Anterior cingulate cortex (tissue), 58 donors: ENCODE measurements around the gene LDAH.

Experiments used
- DNase-seq, 58 donors: peaks; one replicate each; lab custom pipeline; 2025; lab: John Stamatoyannopoulos, UW

LDAH gene

DNA sequence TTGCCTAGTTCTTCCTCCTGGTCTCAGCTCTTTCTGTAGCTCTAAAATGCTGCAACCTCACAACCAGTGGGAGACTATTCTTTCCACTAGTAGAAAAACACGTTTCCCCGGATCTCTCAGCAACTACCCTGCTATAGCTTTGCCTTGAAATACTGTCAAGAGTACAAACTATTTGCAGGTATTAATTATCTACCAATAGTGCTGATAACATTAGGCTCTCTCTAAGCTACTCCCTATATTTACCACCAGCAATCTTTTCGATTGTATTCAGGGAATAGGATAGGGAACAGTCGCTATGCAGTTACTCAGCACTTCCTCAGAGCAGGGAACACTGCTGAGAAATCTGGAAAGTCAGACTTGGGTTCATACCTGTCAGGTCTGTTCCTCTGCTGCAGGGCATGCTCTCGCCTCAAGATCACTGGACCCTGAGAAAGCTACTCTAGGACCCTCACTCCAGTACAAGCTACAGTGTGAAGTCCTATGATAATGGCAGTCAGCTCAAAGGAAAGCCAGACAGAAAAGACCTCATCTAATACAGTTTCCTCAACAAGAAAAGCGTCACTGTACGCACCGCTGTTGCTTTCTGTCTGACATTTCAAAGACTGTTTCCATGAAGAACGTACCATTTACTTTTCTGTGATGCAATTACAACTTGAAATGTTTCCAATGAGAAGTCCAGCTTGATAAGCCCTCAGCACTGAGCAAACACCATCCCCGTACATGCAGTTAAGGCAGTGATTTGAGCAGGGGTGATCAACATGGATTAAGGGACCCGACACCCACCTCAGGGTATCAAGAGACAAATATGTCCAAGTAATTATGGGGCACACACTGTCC lies 133.3 kb downstream of the LDAH start:
- no peak for DNase-seq

DNA sequence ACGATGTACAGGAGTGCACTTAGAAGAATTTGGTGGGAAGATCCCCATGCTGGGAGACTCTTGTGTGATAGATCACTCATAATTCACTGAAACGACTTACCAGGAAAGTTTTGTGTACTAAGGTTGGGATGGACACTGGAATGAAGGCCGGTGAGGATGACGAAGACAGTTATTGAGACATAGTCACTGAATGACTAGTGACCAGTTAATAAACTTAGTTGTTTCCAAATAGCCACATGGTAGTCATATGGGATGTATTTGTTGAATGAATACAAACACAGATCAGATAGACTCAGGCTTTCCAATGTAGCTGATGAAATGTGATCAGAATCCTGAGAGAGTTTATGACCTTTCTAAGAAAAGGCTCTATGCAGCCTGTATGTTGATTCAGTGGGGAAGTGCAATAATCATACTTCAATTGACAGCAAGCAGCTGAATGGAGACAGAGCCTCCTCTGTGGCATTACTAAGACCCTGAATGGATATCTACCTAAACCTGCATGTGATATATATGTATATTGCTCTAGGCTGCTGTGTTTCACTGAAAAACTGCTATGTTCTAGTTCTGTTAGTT lies 135.6 kb downstream of the LDAH start:
- DNase-seq: no peak

DNA sequence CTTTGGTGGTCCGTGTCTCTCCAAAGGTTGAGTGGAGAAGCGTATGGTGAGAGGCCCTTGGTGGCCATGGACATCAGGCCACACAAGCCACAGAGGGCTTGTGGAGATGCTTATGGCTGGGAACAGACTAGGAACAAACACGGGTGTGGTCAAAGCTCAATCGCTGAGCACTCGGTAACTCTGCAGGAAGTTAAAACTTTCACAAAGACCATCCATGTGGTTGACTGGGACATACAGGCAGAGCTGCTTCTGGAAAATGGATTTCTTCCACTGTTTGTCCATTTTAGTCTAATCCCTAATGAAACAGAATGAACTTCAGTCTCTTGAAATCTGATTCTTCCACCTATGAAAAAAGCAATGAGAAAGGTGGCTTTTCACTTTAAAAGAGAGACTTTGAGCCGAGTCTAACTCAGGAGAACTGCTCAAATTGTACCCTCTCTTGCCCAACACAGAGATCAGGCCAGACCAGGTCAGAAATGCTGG lies 138.3 kb downstream of the LDAH start:
- DNase-seq: no peak

GRCh38 chr2:20682167-20682920 lies 140.6 kb downstream of the LDAH start:
- no peak for DNase-seq

GRCh38 chr2:20680744-20681375 lies 142.0 kb downstream of the LDAH start:
- no peak for DNase-seq

- no peak for DNase-seq
Observed at GRCh38 chr2:20678780-20679179, 144.1 kb downstream of the LDAH start.

- DNase-seq: no peak
Observed at GRCh38 chr2:20678086-20678395, 144.9 kb downstream of the LDAH start.

DNA sequence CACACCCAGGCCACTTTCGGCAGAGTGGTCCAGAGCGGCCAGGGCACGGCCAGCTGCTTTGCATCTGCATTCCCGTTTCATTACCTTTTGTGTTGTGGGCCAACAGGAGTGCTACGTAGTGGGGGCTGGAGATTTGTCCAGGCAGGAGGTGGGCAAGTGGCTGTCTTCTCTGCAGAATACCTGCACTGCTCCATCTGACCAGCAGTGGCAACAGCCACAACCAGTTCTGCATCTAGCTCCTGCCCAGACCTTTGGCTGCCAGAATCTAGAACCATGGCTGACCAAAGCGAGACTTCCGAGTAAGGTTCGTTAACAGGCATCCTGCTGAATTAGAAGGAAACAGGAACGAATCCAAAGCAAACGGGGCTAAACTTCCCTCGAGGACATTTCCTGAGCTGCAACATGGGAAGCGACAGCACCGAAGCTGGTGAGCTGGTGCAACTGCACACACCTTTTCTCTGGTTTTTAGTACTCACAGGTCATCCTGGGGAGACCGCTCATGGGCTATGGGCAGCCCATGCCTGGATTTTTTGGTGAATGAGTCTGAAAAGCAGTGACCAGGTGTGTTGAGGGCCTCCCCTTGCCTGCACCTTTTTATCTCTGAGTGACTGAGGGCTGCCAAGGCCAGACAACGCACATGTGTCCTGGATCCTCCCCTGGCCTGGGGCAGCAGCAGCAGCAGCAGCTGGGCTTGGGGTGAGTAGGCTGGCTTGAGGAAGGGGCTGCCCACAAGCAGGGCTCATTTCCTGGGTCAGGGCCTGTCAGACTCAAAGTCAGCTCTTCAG lies 145.4 kb downstream of the LDAH start:
- DNase-seq: no peak

GRCh38 chr2:20676353-20677215 lies 146.3 kb downstream of the LDAH start:
- peak in 1 of 58 donors; percentile 13 for DNase-seq

DNA sequence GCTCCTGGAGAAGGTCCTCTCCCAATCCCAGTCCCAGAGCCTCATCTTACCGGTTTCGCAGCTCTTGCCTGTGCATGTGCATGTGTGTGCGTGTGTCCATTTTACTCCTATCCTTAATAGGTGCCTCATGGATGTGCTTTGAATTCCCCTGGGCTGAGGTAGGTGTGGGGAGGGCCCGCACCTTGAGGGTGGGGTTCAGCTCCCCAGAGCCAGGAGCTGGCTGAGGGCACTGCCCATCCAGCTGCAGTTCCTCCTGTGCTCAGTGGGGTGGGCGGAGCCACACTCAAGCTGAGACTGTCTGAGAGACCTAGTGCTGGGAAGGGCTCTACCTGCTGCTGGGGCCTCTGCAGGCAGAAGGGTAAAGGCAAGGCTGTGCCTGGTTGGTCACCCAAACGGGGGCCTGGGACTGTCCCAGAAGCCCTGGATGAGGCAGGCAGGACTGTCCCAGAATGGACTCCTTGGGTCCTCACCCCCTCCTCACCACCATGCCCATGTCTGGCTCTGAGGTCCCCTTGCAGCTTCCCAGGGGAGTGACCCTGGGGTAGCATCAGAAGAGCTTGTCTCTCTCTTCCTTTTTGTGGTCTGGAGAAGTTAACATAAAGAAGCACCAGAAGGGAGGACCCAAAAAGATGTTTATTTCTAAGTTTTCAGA lies 147.1 kb downstream of the LDAH start:
- no peak for DNase-seq

DNA sequence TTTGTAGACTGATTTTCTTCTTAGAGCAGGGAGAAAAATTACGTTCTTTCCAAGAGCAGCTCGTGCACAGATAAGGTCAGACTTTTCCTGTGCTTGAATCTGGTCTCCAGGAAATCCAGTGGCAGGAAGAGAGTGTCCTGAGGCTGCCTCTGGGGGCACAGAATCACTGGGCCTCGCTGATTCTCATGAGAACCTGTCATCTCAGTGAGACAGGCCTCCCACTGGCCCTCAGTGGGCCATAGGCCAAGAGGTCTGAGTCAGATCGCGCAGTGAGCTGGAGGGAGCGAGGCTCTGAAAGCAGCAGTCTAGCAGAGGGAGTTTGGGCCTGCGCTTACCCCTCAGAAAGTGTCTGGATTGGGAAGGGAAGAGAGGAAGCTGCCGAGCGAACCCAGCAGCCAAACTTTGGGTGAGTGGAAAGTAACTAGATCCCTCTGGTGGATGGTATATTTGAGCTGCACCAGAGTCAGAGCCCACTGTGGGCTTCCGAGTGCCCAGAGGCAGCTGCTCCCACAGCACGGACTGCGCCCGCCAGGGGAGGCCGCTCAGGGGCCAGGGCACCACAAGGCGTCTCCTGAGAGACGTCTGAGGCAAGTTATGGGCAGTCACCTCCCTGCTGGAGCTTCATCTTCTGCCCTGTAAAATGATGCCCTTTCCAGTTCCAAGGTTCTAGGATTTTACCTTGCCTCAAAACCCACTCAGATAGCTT lies 147.8 kb downstream of the LDAH start:
- DNase-seq: no peak

DNA sequence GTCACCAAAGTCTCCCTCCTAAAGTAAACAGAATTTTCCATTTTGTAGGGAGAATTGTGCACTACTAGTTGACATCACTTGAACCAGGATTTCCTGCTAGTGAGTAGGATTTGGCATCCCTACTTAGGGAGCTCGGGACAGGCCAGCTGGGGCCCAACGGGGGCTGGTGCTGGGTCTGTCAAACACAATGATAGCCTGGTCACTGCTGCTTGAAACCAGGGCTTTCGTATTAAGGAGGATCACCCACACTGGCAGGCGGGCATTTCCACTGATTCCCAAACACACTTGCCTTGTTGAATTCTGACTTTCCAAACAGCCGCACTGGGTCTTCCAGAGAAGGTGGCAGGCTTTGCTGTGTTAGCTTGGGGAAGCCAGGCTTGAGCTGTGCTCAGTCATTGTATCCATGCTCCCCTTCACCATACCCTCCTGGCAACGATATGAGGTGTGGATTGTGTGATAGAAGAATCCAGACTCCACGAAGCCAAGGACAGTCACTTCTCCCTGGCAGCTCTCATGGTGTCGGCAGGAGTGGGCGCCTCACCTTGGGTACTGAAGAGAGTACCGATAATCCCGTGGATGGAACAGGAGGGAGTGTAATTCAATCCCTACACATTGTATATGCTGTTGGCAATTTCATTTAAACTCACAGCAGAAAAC lies 148.5 kb downstream of the LDAH start:
- no peak for DNase-seq

GRCh38 chr2:20673686-20674308 lies 149.1 kb downstream of the LDAH start:
- no peak for DNase-seq

GRCh38 chr2:20672201-20672951 lies 150.5 kb downstream of the LDAH start:
- DNase-seq: no peak

DNA sequence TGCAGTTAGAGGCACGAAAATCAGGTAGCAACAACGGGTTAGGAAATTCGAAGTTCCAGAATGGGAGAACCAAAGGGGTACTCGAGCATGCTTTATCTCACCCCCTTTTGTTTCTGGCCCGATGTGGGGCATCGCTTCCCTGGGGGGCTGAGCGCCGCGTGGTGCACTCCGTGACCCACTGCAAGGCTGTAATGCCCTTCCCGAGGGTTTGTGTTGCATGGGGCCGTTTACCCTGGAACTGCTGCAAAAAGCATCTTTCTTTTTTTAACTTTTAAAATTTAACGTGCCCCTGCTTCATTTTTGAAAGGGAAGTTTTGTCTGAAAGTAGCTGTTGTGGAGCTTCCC lies 151.2 kb downstream of the LDAH start:
- DNase-seq: no peak

- no peak for DNase-seq
Observed at GRCh38 chr2:20671036-20671735, 151.7 kb downstream of the LDAH start.
